Kidney (tissue), 14 donors: Measurements from ENCODE around the gene KCNJ16. TPM values are rescaled to one million over a fixed set of nuclear protein-coding genes. Genes with fewer than 3 reads are reported as not detected.
A peak's percentile ranks its signal among the peaks of the same experiment; 100 is the strongest.

Source experiments
- DNase-seq, 5 donors: peaks; one replicate each; pipeline ENCODE4 v3.0.0-alpha.2; 2013 to 2020
- FAIRE-seq: peaks from 2 replicates; lab custom pipeline; 2012; peaks lifted over from hg19 to GRCh38; lab: Jason Lieb, UNC
- H3K27ac ChIP-seq, 2 donors: one replicate each; pipeline ENCODE4 v1.7.0; 2013; ENCODE audit warnings: low read depth in 2 of 2, low read length in 2 of 2, inconsistent platforms in 1 of 2
- H3K27me3 ChIP-seq: one replicate; pipeline ENCODE4 v1.7.1; 2013; ENCODE audit warnings: low read length, inconsistent platforms; ENCODE audit not compliant: control insufficient read depth, insufficient read depth
- H3K36me3 ChIP-seq, 3 donors: one replicate each; pipeline versions ENCODE4 v1.7.0 to v1.7.1; 2013; ENCODE audit warnings: low read length in 3 of 3, control low read depth in 1 of 3, inconsistent platforms in 1 of 3; ENCODE audit not compliant: insufficient read depth in 3 of 3, control insufficient read depth in 2 of 3
- H3K4me1 ChIP-seq, 3 donors: one replicate each; pipeline versions ENCODE4 v1.7.0 to v1.7.1; 2013; ENCODE audit warnings: low read length in 3 of 3, inconsistent platforms in 1 of 3, low read depth in 1 of 3; ENCODE audit not compliant: control insufficient read depth in 2 of 3, insufficient read depth in 2 of 3
- H3K4me3 ChIP-seq, 3 donors: one replicate each; pipeline versions ENCODE4 v1.7.0 to v1.8.1; 2013; ENCODE audit warnings: low read length in 3 of 3, control low read depth in 1 of 3, inconsistent platforms in 1 of 3
- H3K9ac ChIP-seq, 3 donors: one replicate each; pipeline versions ENCODE4 v1.7.0 to v1.7.1; 2013; ENCODE audit warnings: low read length in 3 of 3, control low read depth in 1 of 3, inconsistent platforms in 1 of 3
- H3K9me3 ChIP-seq, 3 donors: one replicate each; pipeline versions ENCODE4 v1.7.0 to v1.7.1; 2013; ENCODE audit warnings: low read length in 3 of 3, control low read depth in 1 of 3, inconsistent platforms in 1 of 3; ENCODE audit not compliant: control insufficient read depth in 2 of 3, insufficient read depth in 1 of 3
- CTCF ChIP-seq: IDR thresholded peaks from 3 replicates; pipeline ENCODE4 v1.5.1; 2012; ENCODE audit warnings: mild to moderate bottlenecking, moderate library complexity, borderline replicate concordance; ENCODE audit not compliant: insufficient read depth; ENCODE audit errors: extremely low read depth
- intact Hi-C: fragments of 100-400 bp; cut with DNase I; formaldehyde crosslinking; loops from one replicate; pipeline ENCODE4 v1.11.1; 2022
- polyA plus RNA-seq: library from polyadenylated mRNA; stranded (reverse); fragments of 350-450 nt; fragmentation: Illumina TruSeq; extraction: RNeasy Lipid Tissue Mini Kit (QIAGEN cat#74804); gene quantifications from one replicate; pipeline ENCODE4 v1.2.3, GENCODE V29; 2014; ENCODE audit warnings: low read depth, low replicate concordance; ENCODE audit not compliant: insufficient read depth
- total RNA-seq: library from RNA; stranded (reverse); fragmentation: NEBNext Ultra II Directional; extraction: Animal tissue kit (Norgen Biotek cat#: 25700); gene quantifications from one replicate; pipeline ENCODE4 v1.2.1, GENCODE V29; 2021
- donor health status: control.
- donor health status: control.
- donor health status: control.
- donor health status: control.
- donor health status: control.
- donor health status: DM: yes; HTN: yes; CAD: no.
- donor health status: Normal renal cell carcinoma (clear cell type).

KCNJ16 gene
- total and polyA plus RNA-seq, 2 donors from 2014 or later, result 163 to 281 TPM

- intact Hi-C loops, result no loop called here
- Histone ChIP-seq H3K27ac (no peak overlapping the region), H3K9me3 (no peaks in the 10 kb centered on the region), H3K4me1 (peaks cover 8 to 27% (median 12%) of the 10 kb centered on the region in 3 donors), H3K27me3 (no peaks in the 10 kb centered on the region), H3K36me3 (no peaks in the 10 kb centered on the region), H3K9ac (no peak overlapping the region), H3K4me3 (no peak overlapping the region)
- DNase-seq, result no peak
- TF ChIP-seq CTCF, result no peak
- FAIRE-seq, result no peak
Measured at GRCh38 chr17:70086516-70086915, 11.5 kb downstream of the KCNJ16 start.

GRCh38 chr17:70089513-70090148 lies 14.6 kb downstream of the KCNJ16 start:
- Histone ChIP-seq H3K36me3 (no peaks in the 10 kb centered on the region), H3K4me3 (peak overlapping the region in 2 of 3 donors; percentile 8 to 36), H3K4me1 (peaks cover 8 to 29% (median 12%) of the 10 kb centered on the region in 3 donors), H3K27me3 (no peaks in the 10 kb centered on the region), H3K27ac (peak overlapping the region; percentile 37 to 78), H3K9me3 (no peaks in the 10 kb centered on the region), H3K9ac (peak overlapping the region in 1 of 3 donors; percentile 1)
- intact Hi-C loops, result no loop called here
- FAIRE-seq (peak; percentile 41), DNase-seq (peak in 3 of 5 donors; percentile 55 to 78 (median 71))
- no peak for TF ChIP-seq CTCF

- Histone ChIP-seq H3K27me3 (no peaks in the 10 kb centered on the region), H3K36me3 (no peaks in the 10 kb centered on the region), H3K4me1 (peaks cover 8 to 29% (median 14%) of the 10 kb centered on the region in 3 donors), H3K4me3 (no peak overlapping the region), H3K27ac (peak overlapping the region; percentile 32 to 78), H3K9me3 (no peaks in the 10 kb centered on the region), H3K9ac (no peak overlapping the region)
- intact Hi-C loops, result no loop called here
- FAIRE-seq (no peak), DNase-seq (no peak)
- TF ChIP-seq CTCF, result no peak
Measured at GRCh38 chr17:70091005-70091568, 16.1 kb downstream of the KCNJ16 start.
